KMS-11 (cell line): ENCODE results near the gene PCED1A.

ENCODE experiments used
- H2AFZ ChIP-seq: fragments of 200-600 bp; sonication (generic); 2 replicates; pipeline ENCODE4 v1.6.1; 2016; ENCODE audit warnings: antibody characterized with exemption, mixed run types, low read depth
- H3K27ac ChIP-seq: fragments of 200-600 bp; sonication (generic); 2 replicates; pipeline ENCODE4 v1.6.1; 2016; ENCODE audit warnings: mild to moderate bottlenecking, mixed run types
- H3K27me3 ChIP-seq: fragments of 200-600 bp; sonication (generic); 2 replicates; pipeline ENCODE4 v1.6.1; 2017; ENCODE audit warnings: mild to moderate bottlenecking, low read depth, mixed run types, moderate library complexity; ENCODE audit not compliant: insufficient read depth
- H3K36me3 ChIP-seq: fragments of 200-600 bp; sonication (generic); 2 replicates; pipeline ENCODE4 v1.6.1; 2017; ENCODE audit warnings: mild to moderate bottlenecking, mixed run types; ENCODE audit not compliant: insufficient read depth
- H3K4me1 ChIP-seq: fragments of 200-600 bp; sonication (generic); 2 replicates; pipeline ENCODE4 v1.6.1; 2016; ENCODE audit warnings: mild to moderate bottlenecking, low read depth, mixed run types; ENCODE audit not compliant: poor library complexity, severe bottlenecking
- H3K4me2 ChIP-seq: fragments of 200-600 bp; sonication (generic); 2 replicates; pipeline ENCODE4 v1.7.0; 2016; ENCODE audit warnings: mild to moderate bottlenecking, mixed run types
- H3K4me3 ChIP-seq: fragments of 200-600 bp; sonication (generic); IDR thresholded peaks from 2 replicates; pipeline ENCODE4 v1.6.1; 2017; ENCODE audit warnings: low read depth, low read length, mixed read lengths; ENCODE audit not compliant: insufficient read depth
- H3K79me2 ChIP-seq: fragments of 200-600 bp; sonication (generic); 2 replicates; pipeline ENCODE4 v1.6.1; 2016; ENCODE audit warnings: low read depth, mixed run types; ENCODE audit not compliant: insufficient read depth
- H3K9ac ChIP-seq: fragments of 200-600 bp; sonication (generic); 2 replicates; pipeline ENCODE4 v1.6.1; 2016; ENCODE audit warnings: mild to moderate bottlenecking, mixed run types
- H4K20me1 ChIP-seq: fragments of 200-600 bp; sonication (generic); 2 replicates; pipeline ENCODE4 v1.6.1; 2016; ENCODE audit warnings: mild to moderate bottlenecking, mixed run types; ENCODE audit not compliant: insufficient read depth
- TF ChIP-seq, protein P1 (sequence below): fragments of 200-600 bp; sonication (generic); conservative IDR thresholded peaks from 2 replicates; pipeline ENCODE4 v1.6.1; 2017; ENCODE audit warnings: low read depth, mild to moderate bottlenecking, antibody characterized with exemption, low read length, moderate library complexity, mixed read lengths

Gene PCED1A

GRCh38 chr20:2804852-2805688 lies 35.4 kb downstream of the PCED1A start:
- H3K36me3 ChIP-seq: no peaks in the 10 kb centered on the region
- TF ChIP-seq, protein P1, sequence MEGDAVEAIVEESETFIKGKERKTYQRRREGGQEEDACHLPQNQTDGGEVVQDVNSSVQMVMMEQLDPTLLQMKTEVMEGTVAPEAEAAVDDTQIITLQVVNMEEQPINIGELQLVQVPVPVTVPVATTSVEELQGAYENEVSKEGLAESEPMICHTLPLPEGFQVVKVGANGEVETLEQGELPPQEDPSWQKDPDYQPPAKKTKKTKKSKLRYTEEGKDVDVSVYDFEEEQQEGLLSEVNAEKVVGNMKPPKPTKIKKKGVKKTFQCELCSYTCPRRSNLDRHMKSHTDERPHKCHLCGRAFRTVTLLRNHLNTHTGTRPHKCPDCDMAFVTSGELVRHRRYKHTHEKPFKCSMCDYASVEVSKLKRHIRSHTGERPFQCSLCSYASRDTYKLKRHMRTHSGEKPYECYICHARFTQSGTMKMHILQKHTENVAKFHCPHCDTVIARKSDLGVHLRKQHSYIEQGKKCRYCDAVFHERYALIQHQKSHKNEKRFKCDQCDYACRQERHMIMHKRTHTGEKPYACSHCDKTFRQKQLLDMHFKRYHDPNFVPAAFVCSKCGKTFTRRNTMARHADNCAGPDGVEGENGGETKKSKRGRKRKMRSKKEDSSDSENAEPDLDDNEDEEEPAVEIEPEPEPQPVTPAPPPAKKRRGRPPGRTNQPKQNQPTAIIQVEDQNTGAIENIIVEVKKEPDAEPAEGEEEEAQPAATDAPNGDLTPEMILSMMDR: no peak
- no peak overlapping the region for H3K27ac ChIP-seq
- H3K4me3 ChIP-seq: no peak overlapping the region
- H3K4me1 ChIP-seq: no peaks in the 10 kb centered on the region
- no peak overlapping the region for H3K4me2 ChIP-seq
- no peak overlapping the region for H2AFZ ChIP-seq
- no peaks in the 10 kb centered on the region for H4K20me1 ChIP-seq
- no peak overlapping the region for H3K9ac ChIP-seq
- H3K27me3 ChIP-seq: no peaks in the 10 kb centered on the region
- no peaks in the 10 kb centered on the region for H3K79me2 ChIP-seq

DNA sequence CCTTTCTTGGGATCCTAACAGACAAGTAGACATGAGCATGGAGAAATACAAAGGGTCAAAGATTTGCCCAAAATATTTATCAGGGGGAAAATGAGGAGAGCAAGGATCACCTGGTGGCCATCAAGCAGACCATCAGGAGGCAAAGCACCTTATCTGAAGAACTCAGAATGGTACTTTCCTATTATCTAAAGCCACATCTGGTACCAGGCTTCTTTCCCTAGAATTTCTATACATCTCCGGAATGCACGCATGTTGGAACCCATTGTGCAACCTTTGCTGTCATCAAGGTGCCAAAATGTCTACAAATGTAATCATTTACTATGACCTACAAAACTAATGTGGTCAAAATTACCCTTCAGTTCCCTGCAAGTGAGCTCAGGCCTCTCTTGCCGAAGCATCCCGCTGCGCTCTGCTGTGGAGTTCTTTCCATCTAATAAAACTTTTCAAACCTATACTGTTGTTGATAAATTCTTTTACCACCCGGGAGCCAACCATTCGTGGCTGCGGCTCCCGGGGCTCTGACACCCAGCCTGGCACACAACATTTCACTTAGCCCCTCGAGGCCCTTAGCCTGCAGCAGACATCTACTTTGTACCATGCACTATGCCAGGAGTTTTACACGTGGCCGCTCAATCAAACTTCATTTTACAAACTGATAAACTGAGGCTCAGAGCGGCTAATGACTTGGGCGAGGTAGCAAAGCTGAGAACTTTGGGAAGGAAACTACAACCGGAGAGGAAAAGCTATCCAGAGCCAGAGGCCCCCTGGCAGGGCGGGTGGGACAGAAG lies 36.2 kb downstream of the PCED1A start:
- Histone ChIP-seq H3K79me2 (no peaks in the 10 kb centered on the region), H3K4me2 (no peak overlapping the region), H3K27ac (no peak overlapping the region), H2AFZ (no peak overlapping the region), H3K36me3 (no peaks in the 10 kb centered on the region), H3K9ac (no peak overlapping the region), H3K27me3 (no peaks in the 10 kb centered on the region), H3K4me3 (no peak overlapping the region), H3K4me1 (no peaks in the 10 kb centered on the region), H4K20me1 (no peaks in the 10 kb centered on the region)
- TF ChIP-seq, protein P1: no peak

- H2AFZ ChIP-seq: no peak overlapping the region
- no peaks in the 10 kb centered on the region for H3K79me2 ChIP-seq
- H4K20me1 ChIP-seq: no peaks in the 10 kb centered on the region
- H3K4me2 ChIP-seq: no peak overlapping the region
- H3K27me3 ChIP-seq: no peaks in the 10 kb centered on the region
- no peaks in the 10 kb centered on the region for H3K36me3 ChIP-seq
- no peak overlapping the region for H3K4me3 ChIP-seq
- TF ChIP-seq, protein P1: no peak
- H3K9ac ChIP-seq: no peak overlapping the region
- H3K27ac ChIP-seq: no peak overlapping the region
- no peaks in the 10 kb centered on the region for H3K4me1 ChIP-seq
These were observed 39.1 kb downstream of the PCED1A start for GRCh38 chr20:2801286-2801728.

DNA sequence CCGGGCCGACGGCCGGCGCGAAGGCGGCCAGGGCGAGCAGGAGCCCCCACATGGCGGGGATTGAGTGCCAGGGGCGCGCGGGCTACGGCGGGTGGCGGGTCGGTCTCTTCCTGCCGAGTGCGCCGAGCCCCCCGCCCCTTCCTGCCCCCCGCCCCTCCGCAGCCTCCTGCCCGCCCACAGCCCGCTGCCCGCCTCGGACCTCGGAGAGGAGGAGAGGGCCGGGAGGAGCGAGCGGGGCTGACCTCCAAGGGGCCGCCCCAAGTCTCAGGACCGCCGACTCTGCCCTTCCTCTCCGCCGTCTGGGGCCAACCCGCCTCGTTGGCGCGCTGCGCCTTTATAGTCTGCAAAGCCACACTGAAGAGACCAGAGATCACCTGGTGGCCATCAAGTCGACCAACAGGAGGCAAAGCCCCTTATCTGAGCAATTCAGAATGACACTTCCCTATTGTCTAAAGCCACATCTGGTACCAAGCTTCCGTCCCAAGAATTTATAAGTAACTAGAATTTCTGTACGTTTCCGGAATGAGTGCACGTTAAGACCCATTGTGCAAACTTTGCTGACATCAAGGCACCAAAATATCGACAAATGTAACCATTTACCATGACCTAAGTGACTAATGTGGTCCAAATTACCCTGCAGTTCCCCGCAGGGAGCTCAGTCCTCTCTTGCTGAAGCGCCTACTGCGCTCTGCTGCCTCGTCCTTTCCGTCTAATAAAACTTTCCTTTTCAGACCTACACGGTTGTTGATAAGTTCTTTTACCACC lies 39.8 kb downstream of the PCED1A start, which contains the start of gene CPXM1:
Gene CPXM1, minus strand, starts transcription at position 107 of the 765 bp plus-strand sequence. Its CDS starts 55 bp downstream, at position 52.
- TF ChIP-seq, protein P1: no peak
- Histone ChIP-seq H4K20me1 (no peaks in the 10 kb centered on the region), H3K4me1 (no peaks in the 10 kb centered on the region), H3K4me2 (no peak within 1 kb of the TSS), H3K36me3 (no peaks in the 10 kb centered on the region), H3K9ac (no peak within 1 kb of the TSS), H3K27me3 (no peaks in the 10 kb centered on the region), H3K79me2 (no peaks in the 10 kb centered on the region), H2AFZ (no peak within 1 kb of the TSS), H3K4me3 (no peak within 1 kb of the TSS), H3K27ac (no peak within 1 kb of the TSS)
